Measurements from ENCODE around the gene GATA3.

DNA sequence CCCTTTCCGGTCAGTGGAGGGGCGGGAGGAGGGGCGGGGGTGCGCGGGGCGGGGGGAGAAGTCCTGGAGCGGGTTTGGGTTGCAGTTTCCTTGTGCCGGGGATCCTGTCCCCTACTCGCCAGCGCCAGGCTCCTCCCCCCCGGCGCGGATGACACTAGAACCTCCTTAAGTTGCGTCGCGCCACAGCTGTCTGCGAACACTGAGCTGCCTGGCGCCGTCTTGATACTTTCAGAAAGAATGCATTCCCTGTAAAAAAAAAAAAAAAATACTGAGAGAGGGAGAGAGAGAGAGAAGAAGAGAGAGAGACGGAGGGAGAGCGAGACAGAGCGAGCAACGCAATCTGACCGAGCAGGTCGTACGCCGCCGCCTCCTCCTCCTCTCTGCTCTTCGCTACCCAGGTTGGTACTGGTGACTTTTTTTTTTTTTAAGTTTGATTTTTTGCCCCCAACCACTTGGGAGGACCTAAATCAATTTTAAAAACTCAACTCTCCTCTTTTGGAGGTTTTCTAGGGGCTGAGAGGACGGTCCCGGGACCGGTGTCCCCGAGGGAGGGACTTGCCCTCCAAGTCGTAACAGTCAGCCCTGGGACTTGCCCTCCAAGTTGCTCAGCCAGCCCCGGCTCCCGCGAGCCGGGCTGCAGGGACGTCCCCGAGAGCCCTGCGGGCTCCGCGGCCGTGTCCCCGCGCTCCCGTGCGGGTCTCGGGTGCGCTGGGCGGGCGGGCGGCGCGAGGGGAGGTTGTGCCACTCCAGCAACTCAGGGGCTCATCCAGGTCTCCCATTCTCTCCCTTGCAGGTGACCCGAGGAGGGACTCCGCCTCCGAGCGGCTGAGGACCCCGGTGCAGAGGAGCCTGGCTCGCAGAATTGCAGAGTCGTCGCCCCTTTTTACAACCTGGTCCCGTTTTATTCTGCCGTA is at the start of gene GATA3:
- TF ChIP-seq JUND (IDR thresholded peaks at IDR 0.05; ENCODE audit: low read length): no peak
- no peak for TF ChIP-seq POLR2AphosphoS5 (IDR thresholded peaks at IDR 0.05; ENCODE audit: low read depth, low read length)
- TF ChIP-seq SP2 (IDR thresholded peaks at IDR 0.05; ENCODE audit: low read length): no peak
- TF ChIP-seq TBP (IDR thresholded peaks at IDR 0.05; ENCODE audit: low read depth, low read length): no peak
- no peak for TF ChIP-seq CEBPB (IDR thresholded peaks at IDR 0.05; ENCODE audit: low read depth, low read length)
- TF ChIP-seq EZH2 (IDR thresholded peaks at IDR 0.05; ENCODE audit: low read depth, low read length, severe bottlenecking): peak; percentile 44
- TF ChIP-seq, protein P1, sequence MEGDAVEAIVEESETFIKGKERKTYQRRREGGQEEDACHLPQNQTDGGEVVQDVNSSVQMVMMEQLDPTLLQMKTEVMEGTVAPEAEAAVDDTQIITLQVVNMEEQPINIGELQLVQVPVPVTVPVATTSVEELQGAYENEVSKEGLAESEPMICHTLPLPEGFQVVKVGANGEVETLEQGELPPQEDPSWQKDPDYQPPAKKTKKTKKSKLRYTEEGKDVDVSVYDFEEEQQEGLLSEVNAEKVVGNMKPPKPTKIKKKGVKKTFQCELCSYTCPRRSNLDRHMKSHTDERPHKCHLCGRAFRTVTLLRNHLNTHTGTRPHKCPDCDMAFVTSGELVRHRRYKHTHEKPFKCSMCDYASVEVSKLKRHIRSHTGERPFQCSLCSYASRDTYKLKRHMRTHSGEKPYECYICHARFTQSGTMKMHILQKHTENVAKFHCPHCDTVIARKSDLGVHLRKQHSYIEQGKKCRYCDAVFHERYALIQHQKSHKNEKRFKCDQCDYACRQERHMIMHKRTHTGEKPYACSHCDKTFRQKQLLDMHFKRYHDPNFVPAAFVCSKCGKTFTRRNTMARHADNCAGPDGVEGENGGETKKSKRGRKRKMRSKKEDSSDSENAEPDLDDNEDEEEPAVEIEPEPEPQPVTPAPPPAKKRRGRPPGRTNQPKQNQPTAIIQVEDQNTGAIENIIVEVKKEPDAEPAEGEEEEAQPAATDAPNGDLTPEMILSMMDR (IDR thresholded peaks at IDR 0.05; ENCODE audit: control extremely low read depth in 1 of 3, insufficient read depth in 1 of 3, low read depth in 1 of 3, low read length in 3 of 3): no peak
- TF ChIP-seq FOSL1 (IDR thresholded peaks at IDR 0.05; ENCODE audit: insufficient read depth, low read depth, low read length): no peak
- TF ChIP-seq GABPA (IDR thresholded peaks at IDR 0.05; ENCODE audit: borderline replicate concordance, insufficient read depth, low read length): no peak
- no peak for TF ChIP-seq GTF2F1 (IDR thresholded peaks at IDR 0.05; ENCODE audit: borderline replicate concordance, low read depth, low read length)
- no peak for TF ChIP-seq CREB1 (IDR thresholded peaks at IDR 0.05)

Measured in H1 (cell line).